ENCODE results near the gene PSAPL1. TPM values are rescaled to one million over a fixed set of nuclear protein-coding genes. Genes with fewer than 3 reads are reported as not detected.

Gene PSAPL1
- total and polyA plus RNA-seq, 2 of the 8 experiments (the other 6 are each of a cell fraction or from before 2014, with no cell fraction given) = 0.03 TPM; not detected in 1

DNA sequence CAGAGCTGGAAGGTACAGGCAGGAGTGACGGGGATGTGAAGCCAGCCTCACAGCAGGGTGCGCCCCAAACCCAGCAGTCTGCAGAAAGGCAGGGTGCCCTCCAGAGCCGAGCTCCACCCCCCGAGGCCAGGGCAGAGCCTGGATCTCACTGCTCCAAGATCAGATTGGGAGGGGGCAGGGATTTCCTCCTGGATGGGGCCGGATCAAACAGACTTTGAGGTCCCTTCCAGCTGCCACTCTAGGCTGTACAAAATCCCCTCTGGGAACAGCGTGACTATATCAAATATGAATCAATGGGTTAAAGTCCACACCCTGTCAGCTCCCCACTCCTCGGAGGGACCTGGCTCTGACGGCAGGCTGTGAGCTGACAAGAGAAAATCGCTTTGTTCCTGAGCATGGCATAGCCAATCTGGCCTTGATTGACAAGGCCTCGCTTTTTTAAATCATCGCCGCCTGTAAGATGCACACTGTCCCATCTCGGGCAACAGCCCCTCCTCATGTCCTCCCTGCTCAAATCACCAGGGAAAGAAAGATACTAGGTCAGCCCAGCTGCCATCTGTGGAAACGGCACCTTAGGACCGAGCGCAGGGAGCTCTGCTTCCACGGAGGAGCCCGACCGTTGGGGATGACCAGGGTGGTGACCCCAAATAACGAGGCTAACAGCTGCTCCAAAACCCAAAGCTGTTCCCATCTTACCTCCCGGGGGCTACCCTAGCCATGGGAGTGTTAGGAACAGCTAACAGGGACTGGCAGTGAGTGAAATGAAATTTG lies 39.9 kb downstream of the PSAPL1 start:
- no peaks in the 10 kb centered on the region for H3K4me1 ChIP-seq (replicated peaks in 1 of 4; ENCODE audit: control insufficient read depth in 3 of 4, insufficient read depth in 4 of 4, low read length in 3 of 4)
- H4K5ac ChIP-seq (ENCODE audit: insufficient read length, low read depth, low read length) = no peak overlapping the region
- no peak overlapping the region for H3K9ac ChIP-seq (replicated peaks in 1 of 4; ENCODE audit: extremely low read depth in 1 of 4, low read depth in 3 of 4, low read length in 3 of 4)
- no peak overlapping the region for H2AK5ac ChIP-seq (ENCODE audit: low read depth, low read length)
- H2BK20ac ChIP-seq (ENCODE audit: low read length) = no peak overlapping the region
- no peaks in the 10 kb centered on the region for H3K36me3 ChIP-seq (ENCODE audit: control insufficient read depth in 2 of 4, insufficient read depth in 4 of 4, low read length in 3 of 4)
- H2AFZ ChIP-seq (ENCODE audit: low read length) = no peak overlapping the region
- no peak overlapping the region for H2BK5ac ChIP-seq (ENCODE audit: low read depth, low read length)
- H3K4ac ChIP-seq (replicated peaks; ENCODE audit: insufficient read length, low read depth, low read length) = no peak overlapping the region
- H3K4me2 ChIP-seq (ENCODE audit: insufficient read depth in 1 of 2, low read depth in 2 of 2, low read length in 2 of 2) = no peak overlapping the region
- no peak overlapping the region for H2BK15ac ChIP-seq (ENCODE audit: low read length)
- H3K56ac ChIP-seq (replicated peaks; ENCODE audit: insufficient read length, low read depth, low read length) = no peak overlapping the region
- H4K91ac ChIP-seq (replicated peaks; ENCODE audit: insufficient read length, low read length) = no peak overlapping the region
- no peak overlapping the region for H3K23ac ChIP-seq (ENCODE audit: insufficient read length)
- H4K20me1 ChIP-seq (replicated peaks in 1 of 2; ENCODE audit: control insufficient read depth in 1 of 2, insufficient read depth in 2 of 2, low read length in 2 of 2) = no peaks in the 10 kb centered on the region
- FAIRE-seq (no peak), DNase-seq (ENCODE audit: low read depth in 1 of 2, low spot score in 2 of 2) (peak in 1 of 2 experiments; percentile 35)
- H3K27me3 ChIP-seq (replicated peaks in 1 of 4; ENCODE audit: control insufficient read depth in 3 of 4, extremely low read depth in 1 of 4, insufficient read depth in 3 of 4, low read length in 3 of 4) = peaks cover 0 to 3% (median 0%) of the 10 kb centered on the region in 4 experiments; a peak in 1 of 7 replicates
- ChIA-PET POLR2A (ENCODE audit: partially characterized antibody) (no interaction called here), CTCF (ENCODE audit: partially characterized antibody) (interaction anchor here (1.4 to 1.9 kb wide), 2 partner anchors 70 to 256 kb away, joined by 4 to 6 read pairs; no protein-coding TSS in a partner anchor)
- no peak overlapping the region for H2BK12ac ChIP-seq (ENCODE audit: low read depth, low read length)
- no peak overlapping the region for H2BK120ac ChIP-seq (replicated peaks; ENCODE audit: low read depth, low read length)
- H3K18ac ChIP-seq (ENCODE audit: extremely low read depth, low read length) = no peak overlapping the region
- 89% methylated on average over 21 of the region's 21 CpGs; no CpG with 5 or more reads in 1 of the 2 experiments for WGBS, 2 experiments (ENCODE audit: extremely low coverage in 1 of 2, insufficient coverage in 1 of 2, insufficient read length in 1 of 2, insufficient replicate concordance in 2 of 2, low coverage in 1 of 2, low lambda C conversion rate in 2 of 2, missing lambda C conversion rate in 1 of 2)
- H3K9me3 ChIP-seq (ENCODE audit: insufficient read depth in 2 of 2, low read depth in 1 of 2, low read length in 1 of 2) = no peaks in the 10 kb centered on the region
- H3K79me1 ChIP-seq (ENCODE audit: low read depth, low read length) = no peaks in the 10 kb centered on the region
- no peak overlapping the region for H3K27ac ChIP-seq (ENCODE audit: low read depth, low read length)
- TF ChIP-seq HDAC6 (IDR thresholded peaks at IDR 0.05; ENCODE audit: low read depth, low read length) (no peak), CBX5 (IDR thresholded peaks at IDR 0.05; ENCODE audit: low read depth, low read length) (no peak), ZNF274 (IDR thresholded peaks at IDR 0.05; ENCODE audit: borderline replicate concordance, extremely low read depth, low read length) (no peak), NRF1 (IDR thresholded peaks at IDR 0.05; ENCODE audit: low read depth, low read length) (no peak), EP300 (IDR thresholded peaks at IDR 0.05; ENCODE audit: borderline replicate concordance in 1 of 2, low read depth in 2 of 2, low read length in 2 of 2) (no peak), TBP (IDR thresholded peaks at IDR 0.05; ENCODE audit: low read depth, low read length) (no peak), TAF1 (IDR thresholded peaks at IDR 0.05; ENCODE audit: low read depth, low read length) (no peak), POU5F1 (IDR thresholded peaks at IDR 0.05; ENCODE audit: low read depth, low read length) (no peak), FOSL1 (IDR thresholded peaks at IDR 0.05; ENCODE audit: insufficient read depth, low read depth, low read length) (no peak), KDM4A (IDR thresholded peaks at IDR 0.05; ENCODE audit: low read depth, low read length, severe bottlenecking) (no peak), EGR1 (IDR thresholded peaks at IDR 0.05; ENCODE audit: borderline replicate concordance, low read depth, low read length) (no peak), SUZ12 (IDR thresholded peaks at IDR 0.05; ENCODE audit: low read length) (no peak), SIN3A (conservative IDR thresholded peaks at IDR 0.05 in 1 of 2, IDR thresholded peaks at IDR 0.05 in 1 of 2; ENCODE audit: low read depth in 1 of 2, low read length in 2 of 2) (no peak)
- no peaks in the 10 kb centered on the region for H3K79me2 ChIP-seq (ENCODE audit: control insufficient read depth in 1 of 2, insufficient read depth in 2 of 2, low read length in 2 of 2)
- no peak overlapping the region for H3K14ac ChIP-seq (ENCODE audit: insufficient read length)
- no peaks in the 10 kb centered on the region for H3K23me2 ChIP-seq (ENCODE audit: low read depth, low read length)
- H4K8ac ChIP-seq (ENCODE audit: extremely low read depth, insufficient read depth, low read length) = no peak overlapping the region
- H3K4me3 ChIP-seq (ENCODE audit: extremely low read depth in 1 of 4, insufficient read depth in 2 of 4, low read depth in 3 of 4, low read length in 4 of 4) = no peak overlapping the region

All from H1 (cell line).